ENCODE results near the gene ERC2. TPM values are rescaled to one million over a fixed set of nuclear protein-coding genes. Genes with fewer than 3 reads are reported as not detected.

The ERC2 gene
- total RNA-seq, 1 donor: 0.36 TPM

DNA sequence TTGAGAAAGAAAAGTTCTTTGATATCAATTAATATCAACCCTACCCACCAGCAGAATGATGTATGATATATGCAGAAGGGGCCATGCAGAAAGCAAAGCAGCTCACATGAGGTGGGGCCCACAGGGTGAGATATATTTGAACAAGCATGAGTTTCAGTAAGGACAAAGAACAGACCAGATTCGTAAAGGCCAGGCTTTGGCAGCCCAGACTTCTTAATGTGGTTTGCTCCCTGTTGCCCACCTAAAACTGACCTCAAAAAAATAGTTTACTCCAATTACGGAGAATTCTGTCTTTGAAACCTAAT lies 725.5 kb downstream of the ERC2 start:
- Histone ChIP-seq H4K20me1 (ENCODE audit: insufficient read depth, low read length) (no peaks in the 10 kb centered on the region), H3K4me1 (ENCODE audit: insufficient read depth, low read length) (peaks cover 4% of the 10 kb centered on the region), H3K27me3 (ENCODE audit: insufficient read depth, low read length) (no peaks in the 10 kb centered on the region), H3K36me3 (ENCODE audit: insufficient read depth, low read length) (no peaks in the 10 kb centered on the region), H3K27ac (ENCODE audit: low read depth, low read length) (no peak overlapping the region), H3K79me2 (ENCODE audit: insufficient read depth, low read length) (no peaks in the 10 kb centered on the region), H3K9me3 (ENCODE audit: low read depth, low read length) (no peaks in the 10 kb centered on the region), H3K4me3 (ENCODE audit: insufficient read depth, low read length) (no peak overlapping the region), H2AFZ (ENCODE audit: low read length) (no peak overlapping the region), H3K4me2 (ENCODE audit: insufficient read depth, low read length) (no peak overlapping the region)
- TF ChIP-seq, protein P1, sequence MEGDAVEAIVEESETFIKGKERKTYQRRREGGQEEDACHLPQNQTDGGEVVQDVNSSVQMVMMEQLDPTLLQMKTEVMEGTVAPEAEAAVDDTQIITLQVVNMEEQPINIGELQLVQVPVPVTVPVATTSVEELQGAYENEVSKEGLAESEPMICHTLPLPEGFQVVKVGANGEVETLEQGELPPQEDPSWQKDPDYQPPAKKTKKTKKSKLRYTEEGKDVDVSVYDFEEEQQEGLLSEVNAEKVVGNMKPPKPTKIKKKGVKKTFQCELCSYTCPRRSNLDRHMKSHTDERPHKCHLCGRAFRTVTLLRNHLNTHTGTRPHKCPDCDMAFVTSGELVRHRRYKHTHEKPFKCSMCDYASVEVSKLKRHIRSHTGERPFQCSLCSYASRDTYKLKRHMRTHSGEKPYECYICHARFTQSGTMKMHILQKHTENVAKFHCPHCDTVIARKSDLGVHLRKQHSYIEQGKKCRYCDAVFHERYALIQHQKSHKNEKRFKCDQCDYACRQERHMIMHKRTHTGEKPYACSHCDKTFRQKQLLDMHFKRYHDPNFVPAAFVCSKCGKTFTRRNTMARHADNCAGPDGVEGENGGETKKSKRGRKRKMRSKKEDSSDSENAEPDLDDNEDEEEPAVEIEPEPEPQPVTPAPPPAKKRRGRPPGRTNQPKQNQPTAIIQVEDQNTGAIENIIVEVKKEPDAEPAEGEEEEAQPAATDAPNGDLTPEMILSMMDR (IDR thresholded peaks at IDR 0.05; ENCODE audit: extremely low read depth, low read depth, low read length): no peak
- no peak for DNase-seq (ENCODE audit: insufficient read length, low spot score, missing footprints)

DNA sequence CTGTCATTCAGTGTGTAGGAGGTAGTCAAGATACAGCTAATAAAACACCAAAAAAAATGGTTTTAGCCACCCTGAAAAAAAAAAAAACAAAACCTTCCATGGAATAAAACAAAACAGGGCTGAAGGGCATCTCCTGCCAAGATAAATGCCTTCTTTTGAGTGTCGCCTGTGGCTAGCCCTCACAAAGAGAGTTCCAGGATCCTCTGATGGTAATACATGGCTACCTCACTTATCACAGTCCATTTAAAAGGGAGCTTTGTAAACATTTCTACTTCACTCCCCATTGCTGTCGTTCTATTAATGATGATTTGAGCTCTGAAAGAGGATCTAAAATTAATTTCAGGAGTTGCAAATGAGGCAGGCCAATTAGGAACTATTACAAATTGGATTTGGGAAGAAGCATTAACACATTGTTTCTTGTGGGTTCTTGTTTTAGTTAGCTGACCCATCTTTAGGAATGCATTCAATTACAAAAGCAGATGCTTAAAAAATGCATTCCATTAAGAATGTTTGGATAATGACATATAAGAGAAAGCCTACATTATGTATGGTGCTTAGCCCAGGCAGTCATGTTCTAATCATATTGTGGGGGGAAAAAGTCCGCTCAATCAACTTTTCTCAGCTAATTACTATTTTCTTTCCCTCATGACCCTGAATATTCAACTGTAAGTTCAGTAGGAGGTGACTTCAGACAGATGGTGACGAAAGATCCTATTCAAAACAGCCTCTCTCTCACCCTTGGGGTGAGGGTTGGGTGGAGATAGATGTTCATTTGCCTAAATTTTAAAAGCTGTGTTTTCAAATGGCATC lies 726.0 kb downstream of the ERC2 start:
- H4K20me1 ChIP-seq (ENCODE audit: insufficient read depth, low read length): no peaks in the 10 kb centered on the region
- H3K36me3 ChIP-seq (ENCODE audit: insufficient read depth, low read length): no peaks in the 10 kb centered on the region
- TF ChIP-seq, protein P1 (IDR thresholded peaks at IDR 0.05; ENCODE audit: extremely low read depth, low read depth, low read length): no peak
- no peaks in the 10 kb centered on the region for H3K79me2 ChIP-seq (ENCODE audit: insufficient read depth, low read length)
- no peak for DNase-seq (ENCODE audit: insufficient read length, low spot score, missing footprints)
- no peaks in the 10 kb centered on the region for H3K27me3 ChIP-seq (ENCODE audit: insufficient read depth, low read length)
- H3K27ac ChIP-seq (ENCODE audit: low read depth, low read length): no peak overlapping the region
- no peak overlapping the region for H3K4me3 ChIP-seq (ENCODE audit: insufficient read depth, low read length)
- H3K4me1 ChIP-seq (ENCODE audit: insufficient read depth, low read length): peaks cover 4% of the 10 kb centered on the region
- H2AFZ ChIP-seq (ENCODE audit: low read length): no peak overlapping the region
- H3K9me3 ChIP-seq (ENCODE audit: low read depth, low read length): no peaks in the 10 kb centered on the region
- H3K4me2 ChIP-seq (ENCODE audit: insufficient read depth, low read length): no peak overlapping the region

DNA sequence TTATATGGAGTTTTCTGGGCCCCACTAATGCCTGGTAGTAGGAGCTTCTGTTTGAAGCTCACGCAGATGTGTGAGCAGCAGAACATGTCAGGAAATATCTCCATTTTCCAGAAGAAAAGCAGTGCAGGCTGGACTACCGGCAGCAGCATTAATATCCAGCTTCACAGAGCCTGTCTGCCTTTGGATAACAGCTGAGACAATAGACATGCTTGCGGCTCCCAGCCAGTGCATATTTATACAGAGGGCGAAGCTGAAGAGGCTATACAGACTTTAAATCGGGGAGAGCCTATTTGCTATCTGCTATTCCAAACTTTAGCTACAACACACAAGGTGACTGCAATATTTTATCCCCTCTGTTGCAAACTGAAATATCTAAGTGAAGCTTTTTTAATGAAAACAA lies 731.1 kb downstream of the ERC2 start:
- Histone ChIP-seq H3K4me3 (ENCODE audit: insufficient read depth, low read length) (no peak overlapping the region), H3K36me3 (ENCODE audit: insufficient read depth, low read length) (no peaks in the 10 kb centered on the region), H3K27me3 (ENCODE audit: insufficient read depth, low read length) (no peaks in the 10 kb centered on the region), H3K9me3 (ENCODE audit: low read depth, low read length) (no peaks in the 10 kb centered on the region), H2AFZ (ENCODE audit: low read length) (no peak overlapping the region), H3K4me1 (ENCODE audit: insufficient read depth, low read length) (peaks cover 9% of the 10 kb centered on the region), H3K4me2 (ENCODE audit: insufficient read depth, low read length) (no peak overlapping the region), H4K20me1 (ENCODE audit: insufficient read depth, low read length) (no peaks in the 10 kb centered on the region), H3K27ac (ENCODE audit: low read depth, low read length) (no peak overlapping the region), H3K79me2 (ENCODE audit: insufficient read depth, low read length) (no peaks in the 10 kb centered on the region)
- TF ChIP-seq, protein P1 (IDR thresholded peaks at IDR 0.05; ENCODE audit: extremely low read depth, low read depth, low read length): no peak
- DNase-seq (ENCODE audit: insufficient read length, low spot score, missing footprints): no peak

DNA sequence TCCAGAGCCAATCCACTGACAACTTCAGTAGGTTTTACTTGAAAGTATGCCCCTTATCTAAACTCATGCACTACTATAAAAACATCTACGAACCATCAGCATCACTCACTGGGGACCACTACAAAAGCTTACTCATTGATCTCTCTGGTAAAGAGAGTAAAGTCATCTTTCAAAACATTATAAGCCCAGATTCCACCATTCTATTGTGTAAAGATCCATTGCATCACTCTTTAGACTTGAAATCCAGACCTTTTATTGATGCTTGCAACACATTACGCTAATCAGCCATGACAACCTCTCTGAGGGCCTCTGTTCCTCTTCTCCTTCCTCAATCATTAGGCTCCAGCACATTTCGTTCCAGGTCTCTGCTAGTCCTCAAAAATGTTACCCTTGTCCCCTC lies 732.3 kb downstream of the ERC2 start:
- no peak overlapping the region for H3K4me2 ChIP-seq (ENCODE audit: insufficient read depth, low read length)
- H4K20me1 ChIP-seq (ENCODE audit: insufficient read depth, low read length): no peaks in the 10 kb centered on the region
- no peak overlapping the region for H2AFZ ChIP-seq (ENCODE audit: low read length)

More for the DNA sequence above, 732.3 kb downstream of the ERC2 start:
- Histone ChIP-seq H3K4me3 (ENCODE audit: insufficient read depth, low read length) (no peak overlapping the region), H3K36me3 (ENCODE audit: insufficient read depth, low read length) (no peaks in the 10 kb centered on the region), H3K4me1 (ENCODE audit: insufficient read depth, low read length) (peaks cover 4% of the 10 kb centered on the region), H3K9me3 (ENCODE audit: low read depth, low read length) (no peaks in the 10 kb centered on the region), H3K79me2 (ENCODE audit: insufficient read depth, low read length) (no peaks in the 10 kb centered on the region), H3K27me3 (ENCODE audit: insufficient read depth, low read length) (no peaks in the 10 kb centered on the region), H3K27ac (ENCODE audit: low read depth, low read length) (no peak overlapping the region)
- TF ChIP-seq, protein P1 (IDR thresholded peaks at IDR 0.05; ENCODE audit: extremely low read depth, low read depth, low read length): no peak
- no peak for DNase-seq (ENCODE audit: insufficient read length, low spot score, missing footprints)

Data from osteoblast (primary cell).